GM18909 (cell line): ENCODE results near the gene IL37.

Experiments
- ATAC-seq: cut with Tn5 transposase; IDR thresholded peaks from one replicate; pipeline ENCODE4 v1.9.1; 2021; ENCODE audit warnings: mild to moderate bottlenecking; ENCODE audit not compliant: unreplicated experiment, poor library complexity

The IL37 gene

GRCh38 chr2:112954364-112954763, 43.4 kb downstream of the IL37 start:
- ATAC-seq: no peak

- no peak for ATAC-seq
Measured at GRCh38 chr2:112957511-112957910, 46.5 kb downstream of the IL37 start.

GRCh38 chr2:112958428-112959108, 47.6 kb downstream of the IL37 start:
- ATAC-seq: no peak

- ATAC-seq: no peak
Measured at GRCh38 chr2:112959109-112959812, 48.3 kb downstream of the IL37 start.

- no peak for ATAC-seq
Measured at GRCh38 chr2:112960230-112960825, 49.4 kb downstream of the IL37 start.

GRCh38 chr2:112962308-112963175, 51.6 kb downstream of the IL37 start:
- no peak for ATAC-seq

GRCh38 chr2:112967023-112967422, 56.1 kb downstream of the IL37 start:
- ATAC-seq: no peak
